Measurements from ENCODE around the gene ZNF134. TPM values are rescaled to one million over a fixed set of nuclear protein-coding genes. Genes with fewer than 3 reads are reported as not detected.

The ZNF134 gene
- total RNA-seq, 1 donor: 19.4 TPM

DNA sequence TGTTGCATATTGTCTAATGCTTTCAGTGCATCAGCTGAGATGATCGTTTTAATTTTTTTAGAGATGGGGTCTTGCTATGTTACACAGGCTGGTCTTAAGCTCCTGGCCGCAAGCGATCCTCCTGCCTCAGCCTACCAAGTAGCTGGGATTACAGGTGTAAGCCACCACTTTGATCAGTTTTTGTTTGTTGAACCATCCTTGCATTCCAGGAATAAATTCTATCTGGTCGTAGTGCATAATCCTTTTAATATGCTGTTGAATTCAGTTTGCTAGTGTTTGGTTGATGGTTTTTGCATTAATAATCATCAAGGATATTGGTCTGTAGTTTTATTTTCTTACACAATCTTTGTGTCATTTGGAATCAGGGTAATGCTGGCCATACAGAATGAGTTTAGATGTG is 23.3 kb downstream of the ZNF134 start:
- DNase-seq (ENCODE audit: low read depth): no peak
- H3K4me3 ChIP-seq (ENCODE audit: low read depth, low read length): no peak overlapping the region
- TF ChIP-seq, protein P1, sequence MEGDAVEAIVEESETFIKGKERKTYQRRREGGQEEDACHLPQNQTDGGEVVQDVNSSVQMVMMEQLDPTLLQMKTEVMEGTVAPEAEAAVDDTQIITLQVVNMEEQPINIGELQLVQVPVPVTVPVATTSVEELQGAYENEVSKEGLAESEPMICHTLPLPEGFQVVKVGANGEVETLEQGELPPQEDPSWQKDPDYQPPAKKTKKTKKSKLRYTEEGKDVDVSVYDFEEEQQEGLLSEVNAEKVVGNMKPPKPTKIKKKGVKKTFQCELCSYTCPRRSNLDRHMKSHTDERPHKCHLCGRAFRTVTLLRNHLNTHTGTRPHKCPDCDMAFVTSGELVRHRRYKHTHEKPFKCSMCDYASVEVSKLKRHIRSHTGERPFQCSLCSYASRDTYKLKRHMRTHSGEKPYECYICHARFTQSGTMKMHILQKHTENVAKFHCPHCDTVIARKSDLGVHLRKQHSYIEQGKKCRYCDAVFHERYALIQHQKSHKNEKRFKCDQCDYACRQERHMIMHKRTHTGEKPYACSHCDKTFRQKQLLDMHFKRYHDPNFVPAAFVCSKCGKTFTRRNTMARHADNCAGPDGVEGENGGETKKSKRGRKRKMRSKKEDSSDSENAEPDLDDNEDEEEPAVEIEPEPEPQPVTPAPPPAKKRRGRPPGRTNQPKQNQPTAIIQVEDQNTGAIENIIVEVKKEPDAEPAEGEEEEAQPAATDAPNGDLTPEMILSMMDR (IDR thresholded peaks at IDR 0.05; ENCODE audit: insufficient read depth, low read length): no peak

DNA sequence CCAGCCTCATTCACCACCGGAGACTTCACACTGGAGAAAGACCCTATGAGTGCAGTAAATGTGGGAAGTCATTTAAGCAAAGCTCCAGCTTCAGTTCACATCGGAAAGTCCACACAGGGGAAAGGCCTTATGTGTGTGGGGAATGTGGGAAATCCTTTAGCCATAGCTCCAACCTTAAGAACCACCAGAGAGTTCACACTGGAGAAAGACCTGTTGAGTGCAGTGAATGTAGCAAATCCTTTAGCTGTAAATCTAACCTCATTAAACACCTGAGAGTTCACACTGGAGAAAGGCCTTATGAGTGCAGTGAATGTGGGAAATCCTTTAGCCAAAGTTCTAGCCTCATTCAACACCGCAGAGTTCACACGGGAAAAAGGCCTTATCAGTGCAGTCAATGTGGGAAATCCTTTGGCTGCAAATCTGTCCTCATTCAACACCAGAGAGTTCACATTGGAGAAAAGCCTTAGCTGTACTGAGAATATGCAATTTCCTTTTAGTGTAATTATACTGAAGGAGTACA is 27.7 kb downstream of the ZNF134 start:
- no peak for DNase-seq (ENCODE audit: low read depth)
- TF ChIP-seq, protein P1 (IDR thresholded peaks at IDR 0.05; ENCODE audit: insufficient read depth, low read length): no peak
- no peak overlapping the region for H3K4me3 ChIP-seq (ENCODE audit: low read depth, low read length)

DNA sequence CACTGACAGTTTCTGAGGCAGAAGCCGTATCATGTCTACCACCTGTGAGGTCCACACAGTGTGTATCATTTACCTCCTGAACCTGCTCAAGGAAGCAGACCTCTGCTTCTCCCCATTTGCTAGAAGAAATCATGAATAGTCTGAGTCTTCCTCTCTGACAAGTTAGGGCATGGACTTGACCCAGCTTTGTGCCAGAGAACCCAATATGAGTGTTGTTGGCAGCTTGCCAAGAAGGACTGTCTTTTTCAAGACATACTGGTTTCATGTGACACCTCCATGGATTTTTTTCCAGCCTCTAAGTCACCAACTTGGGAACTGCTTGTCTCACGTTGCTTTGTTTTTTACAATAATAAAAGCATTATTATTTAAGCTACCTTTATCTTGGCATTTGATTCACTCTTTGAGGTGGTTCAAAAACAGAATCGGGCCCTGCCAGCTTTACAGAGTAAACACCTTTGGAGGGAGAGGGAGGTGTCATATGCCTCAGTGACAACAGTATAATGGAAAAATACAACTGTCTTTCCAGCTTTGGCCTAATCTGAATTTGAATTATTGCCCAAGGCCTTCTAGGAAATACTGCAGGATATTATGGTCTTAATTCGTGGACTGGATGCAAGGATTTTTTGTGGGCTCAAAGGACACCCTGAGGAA is 28.5 kb downstream of the ZNF134 start:
- no peak overlapping the region for H3K4me3 ChIP-seq (ENCODE audit: low read depth, low read length)
- DNase-seq (ENCODE audit: low read depth): no peak

DNA sequence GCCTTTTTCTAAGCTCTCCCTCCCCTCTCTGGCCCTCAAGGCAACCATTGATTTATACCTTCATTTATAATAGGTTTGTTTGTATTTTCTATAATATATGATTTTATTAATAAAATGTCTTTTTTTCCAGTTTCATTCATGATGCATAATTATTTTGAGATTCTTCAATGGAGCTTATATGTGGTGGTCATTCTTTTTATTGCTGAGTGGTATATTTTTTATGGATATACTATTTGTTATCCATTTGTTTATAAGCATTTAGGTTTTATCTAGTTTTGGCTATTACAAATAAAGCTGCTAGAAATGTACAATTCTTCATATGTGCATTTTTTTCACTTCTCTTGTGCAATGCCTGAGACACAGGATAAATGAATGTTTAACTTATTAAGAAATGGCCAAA is 29.7 kb downstream of the ZNF134 start:
- DNase-seq (ENCODE audit: low read depth): no peak
- TF ChIP-seq, protein P1 (IDR thresholded peaks at IDR 0.05; ENCODE audit: insufficient read depth, low read length): no peak
- H3K4me3 ChIP-seq (ENCODE audit: low read depth, low read length): no peak overlapping the region

More for the DNA sequence above, 28.5 kb downstream of the ZNF134 start:
- TF ChIP-seq, protein P1 (IDR thresholded peaks at IDR 0.05; ENCODE audit: insufficient read depth, low read length): no peak

DNA sequence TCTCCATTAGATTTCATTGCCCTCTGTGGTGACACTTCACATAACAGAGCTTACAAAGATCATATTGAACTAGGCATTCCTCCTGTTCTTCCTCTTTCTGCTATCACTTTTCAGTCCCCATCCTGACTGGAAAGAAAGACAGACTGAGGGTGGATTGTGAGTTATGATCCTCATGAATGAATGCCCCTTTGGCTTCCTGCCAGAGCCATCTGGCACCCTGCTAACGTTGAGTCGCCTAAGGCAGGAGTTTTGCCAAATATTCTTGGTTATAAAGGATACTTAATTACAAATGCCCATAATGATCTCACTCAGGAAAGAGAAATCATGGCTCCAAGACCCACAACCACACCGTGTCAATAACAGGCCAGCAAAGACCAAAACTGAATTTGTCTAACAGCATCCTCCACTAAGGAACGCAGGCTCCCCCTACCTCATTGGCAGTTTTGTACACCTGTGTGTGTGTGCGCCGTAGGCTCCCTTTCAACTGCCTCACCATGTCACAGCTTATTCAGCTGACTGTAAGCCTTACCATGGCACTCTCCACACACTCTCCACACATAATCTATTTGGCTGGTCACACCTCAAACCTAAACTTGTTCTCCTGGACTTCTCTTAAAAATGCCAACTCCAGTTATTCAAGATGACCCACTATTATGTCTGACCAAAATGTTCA is 34.4 kb downstream of the ZNF134 start:
- no peak overlapping the region for H3K4me3 ChIP-seq (ENCODE audit: low read depth, low read length)
- DNase-seq (ENCODE audit: low read depth): no peak
- TF ChIP-seq, protein P1 (IDR thresholded peaks at IDR 0.05; ENCODE audit: insufficient read depth, low read length): no peak

DNA sequence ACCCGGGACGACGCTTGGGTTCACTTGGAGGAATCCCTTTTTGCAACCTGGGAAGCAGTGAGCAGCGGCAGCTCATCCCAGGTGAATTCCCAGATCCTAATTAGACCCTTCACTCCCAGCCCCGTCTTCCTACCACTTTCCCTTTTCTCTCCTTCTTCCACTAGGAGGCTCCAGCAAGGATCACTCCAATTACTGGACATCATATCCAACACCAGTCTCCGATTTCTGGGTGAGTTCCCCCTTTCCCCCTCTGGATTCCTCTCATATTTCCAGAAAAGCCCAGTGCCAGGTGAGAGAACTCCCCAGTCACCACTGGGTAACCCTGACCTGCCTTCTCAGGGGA is 37.6 kb downstream of the ZNF134 start:
- no peak overlapping the region for H3K4me3 ChIP-seq (ENCODE audit: low read depth, low read length)
- TF ChIP-seq, protein P1 (IDR thresholded peaks at IDR 0.05; ENCODE audit: insufficient read depth, low read length): no peak
- no peak for DNase-seq (ENCODE audit: low read depth)

Measured in fibroblast of the aortic adventitia (primary cell).